SK-N-SH treated with all-trans-retinoic acid at 6 μM for 48 hours (cell line): ENCODE data around the gene CALML5.

ENCODE experiments used
- ATAC-seq: fragments of 200-7000 bp; cut with Tn5 transposase; 3 replicates; pipeline ENCODE4 v1.9.1; 2020; ENCODE audit warnings: mild to moderate bottlenecking, moderate library complexity
- ARNTL ChIP-seq: fragments of 450-650 bp; formaldehyde crosslinking; IDR thresholded peaks from 2 replicates; pipeline ENCODE4 v1.5.0; 2020; ENCODE audit warnings: low read depth, mild to moderate bottlenecking, moderate library complexity, borderline replicate concordance
- BACH2 ChIP-seq: fragments of 250-450 bp; sonication (Bioruptor Pico); IDR thresholded peaks from 2 replicates; pipeline ENCODE4 v1.9.0; 2021; ENCODE audit warnings: mild to moderate bottlenecking, borderline replicate concordance
- CSDC2 ChIP-seq: fragments of 250-450 bp; sonication (Bioruptor Pico); IDR thresholded peaks from 2 replicates; pipeline ENCODE4 v1.5.0; 2020; ENCODE audit warnings: mild to moderate bottlenecking, moderate library complexity
- GLIS3 ChIP-seq: fragments of 250-450 bp; sonication (Bioruptor Pico); IDR thresholded peaks from 2 replicates; pipeline ENCODE4 v1.5.0; 2020; ENCODE audit warnings: mild to moderate bottlenecking, moderate library complexity
- ISL1 ChIP-seq: fragments of 250-450 bp; sonication (Bioruptor Pico); IDR thresholded peaks from 2 replicates; pipeline ENCODE4 v2.1.2; 2022; ENCODE audit warnings: mild to moderate bottlenecking, moderate library complexity
- OSR1 ChIP-seq: fragments of 250-450 bp; sonication (Bioruptor Pico); IDR thresholded peaks from 2 replicates; pipeline ENCODE4 v1.8.0; 2022; ENCODE audit warnings: moderate library complexity, mild to moderate bottlenecking, inconsistent platforms
- PPARA ChIP-seq: fragments of 250-450 bp; sonication (Bioruptor Pico); IDR thresholded peaks from 2 replicates; pipeline ENCODE4 v1.5.0; 2020; ENCODE audit warnings: mild to moderate bottlenecking, borderline replicate concordance
- RARB ChIP-seq: fragments of 250-450 bp; sonication (Bioruptor Pico); IDR thresholded peaks from 2 replicates; pipeline ENCODE4 v1.8.0; 2021; ENCODE audit warnings: mild to moderate bottlenecking, moderate library complexity
- SNAI2 ChIP-seq: fragments of 250-450 bp; sonication (Bioruptor Pico); IDR thresholded peaks from 2 replicates; pipeline ENCODE4 v1.5.0; 2020; ENCODE audit warnings: mild to moderate bottlenecking, moderate library complexity
- TCF4 ChIP-seq: fragments of 250-450 bp; sonication (Bioruptor Pico); IDR thresholded peaks from 2 replicates; pipeline ENCODE4 v1.8.0; 2021; ENCODE audit warnings: mild to moderate bottlenecking, moderate library complexity, borderline replicate concordance
- TOX ChIP-seq: fragments of 250-450 bp; sonication (Bioruptor Pico); IDR thresholded peaks from 2 replicates; pipeline ENCODE4 v1.8.0; 2021; ENCODE audit warnings: mild to moderate bottlenecking, moderate library complexity, borderline replicate concordance
- ZC3H10 ChIP-seq: fragments of 250-450 bp; sonication (Bioruptor Pico); IDR thresholded peaks from 2 replicates; pipeline ENCODE4 v1.5.1; 2021; ENCODE audit warnings: mild to moderate bottlenecking, moderate library complexity
- ZFP3 ChIP-seq: fragments of 250-450 bp; sonication (Bioruptor Pico); IDR thresholded peaks from 2 replicates; pipeline ENCODE4 v1.5.0; 2020; ENCODE audit warnings: mild to moderate bottlenecking, moderate library complexity
- ZFP30 ChIP-seq: fragments of 450-650 bp; formaldehyde crosslinking; IDR thresholded peaks from 2 replicates; pipeline ENCODE4 v1.5.0; 2022; ENCODE audit warnings: mild to moderate bottlenecking, moderate library complexity
- ZNF565 ChIP-seq: fragments of 450-650 bp; formaldehyde crosslinking; conservative IDR thresholded peaks from 2 replicates; pipeline ENCODE4 v1.5.0; 2020; ENCODE audit warnings: low read depth, mild to moderate bottlenecking, moderate library complexity
- ZNF70 ChIP-seq: fragments of 450-650 bp; formaldehyde crosslinking; IDR thresholded peaks from 2 replicates; pipeline ENCODE4 v1.5.0; 2020; ENCODE audit warnings: mild to moderate bottlenecking, moderate library complexity
- ZNF8 ChIP-seq: fragments of 450-650 bp; formaldehyde crosslinking; IDR thresholded peaks from 2 replicates; pipeline ENCODE4 v1.5.0; 2020; ENCODE audit warnings: mild to moderate bottlenecking, moderate library complexity
- TF ChIP-seq, protein P1 (sequence below): fragments of 250-450 bp; sonication (Bioruptor Pico); IDR thresholded peaks from 2 replicates; pipeline ENCODE4 v1.8.0; 2020; ENCODE audit warnings: mild to moderate bottlenecking, moderate library complexity, borderline replicate concordance
- TF ChIP-seq, protein P2 (sequence below): fragments of 250-450 bp; sonication (Bioruptor Pico); IDR thresholded peaks from 2 replicates; pipeline ENCODE4 v1.5.1; 2021; ENCODE audit warnings: mild to moderate bottlenecking, moderate library complexity
- TF ChIP-seq, protein P3 (sequence below): fragments of 250-450 bp; sonication (Bioruptor Pico); IDR thresholded peaks from 2 replicates; pipeline ENCODE4 v1.5.0; 2020; ENCODE audit warnings: mild to moderate bottlenecking, moderate library complexity
- TF ChIP-seq, protein P4 (sequence below): fragments of 250-450 bp; sonication (Bioruptor Pico); IDR thresholded peaks from 2 replicates; pipeline ENCODE4 v1.5.1; 2020; ENCODE audit warnings: low read depth, mild to moderate bottlenecking, moderate library complexity
- TF ChIP-seq, protein P5 (sequence below): fragments of 250-450 bp; sonication (Bioruptor Pico); IDR thresholded peaks from 2 replicates; pipeline ENCODE4 v1.8.0; 2021; ENCODE audit warnings: low read depth, mild to moderate bottlenecking, moderate library complexity, borderline replicate concordance

Gene CALML5

DNA sequence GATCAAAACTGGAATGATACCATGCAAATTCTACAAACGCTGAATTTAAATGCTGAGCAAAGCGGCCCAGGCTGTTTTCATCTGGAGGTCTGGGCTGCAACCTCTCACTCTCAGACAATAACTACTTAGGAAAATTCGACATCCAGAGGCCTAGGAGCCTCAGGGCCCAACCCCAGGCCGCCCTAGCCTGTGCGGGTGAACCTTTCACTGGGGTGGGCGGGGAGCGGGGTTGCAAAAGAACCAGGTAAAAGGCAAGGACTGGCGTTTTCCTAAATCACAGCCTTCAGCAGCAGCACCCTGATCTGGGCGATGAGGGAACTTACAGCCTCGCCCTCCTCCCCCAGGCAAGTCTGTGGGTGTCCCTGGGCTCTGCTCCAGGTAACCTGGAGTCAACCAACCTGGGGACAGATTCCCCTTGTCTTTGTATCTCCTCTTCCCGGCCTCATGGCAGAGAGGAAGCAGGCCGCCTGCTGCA is 33.4 kb downstream of the CALML5 start:
- TF ChIP-seq ZFP3 (CRISPR knock-in tag) (no peak), ZNF565 (CRISPR knock-in tag) (no peak), RARB (CRISPR knock-in tag) (no peak)
- TF ChIP-seq, protein P1, sequence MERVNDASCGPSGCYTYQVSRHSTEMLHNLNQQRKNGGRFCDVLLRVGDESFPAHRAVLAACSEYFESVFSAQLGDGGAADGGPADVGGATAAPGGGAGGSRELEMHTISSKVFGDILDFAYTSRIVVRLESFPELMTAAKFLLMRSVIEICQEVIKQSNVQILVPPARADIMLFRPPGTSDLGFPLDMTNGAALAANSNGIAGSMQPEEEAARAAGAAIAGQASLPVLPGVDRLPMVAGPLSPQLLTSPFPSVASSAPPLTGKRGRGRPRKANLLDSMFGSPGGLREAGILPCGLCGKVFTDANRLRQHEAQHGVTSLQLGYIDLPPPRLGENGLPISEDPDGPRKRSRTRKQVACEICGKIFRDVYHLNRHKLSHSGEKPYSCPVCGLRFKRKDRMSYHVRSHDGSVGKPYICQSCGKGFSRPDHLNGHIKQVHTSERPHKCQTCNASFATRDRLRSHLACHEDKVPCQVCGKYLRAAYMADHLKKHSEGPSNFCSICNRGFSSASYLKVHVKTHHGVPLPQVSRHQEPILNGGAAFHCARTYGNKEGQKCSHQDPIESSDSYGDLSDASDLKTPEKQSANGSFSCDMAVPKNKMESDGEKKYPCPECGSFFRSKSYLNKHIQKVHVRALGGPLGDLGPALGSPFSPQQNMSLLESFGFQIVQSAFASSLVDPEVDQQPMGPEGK (CRISPR knock-in tag), result no peak
- no peak for ATAC-seq

DNA sequence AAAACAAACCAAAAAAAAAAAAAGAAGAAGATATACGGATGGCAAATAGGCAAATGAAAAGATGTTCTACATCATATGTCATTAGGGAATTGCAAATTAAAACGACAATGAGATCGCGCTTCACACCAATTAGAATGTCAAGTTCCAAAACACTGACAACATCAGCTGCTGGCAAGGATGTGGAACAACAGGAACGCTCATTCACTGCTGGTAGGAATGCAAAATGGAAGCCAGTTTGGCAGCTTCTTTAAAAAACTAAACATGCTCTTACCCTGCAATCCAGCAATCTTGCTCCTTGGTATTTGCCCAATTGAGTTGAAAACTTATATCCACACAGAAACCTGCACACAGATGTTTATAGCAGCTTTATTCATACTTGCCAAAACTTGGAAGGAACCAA is 34.8 kb downstream of the CALML5 start:
- no peak for ATAC-seq
- TF ChIP-seq ISL1 (CRISPR knock-in tag) (no peak), ARNTL (CRISPR knock-in tag) (no peak), PPARA (no peak), BACH2 (CRISPR knock-in tag) (no peak), ZFP3 (CRISPR knock-in tag) (no peak), TCF4 (CRISPR knock-in tag) (no peak), ZFP30 (no peak), CSDC2 (CRISPR knock-in tag) (no peak), GLIS3 (CRISPR knock-in tag) (no peak), ZC3H10 (no peak), ZNF70 (CRISPR knock-in tag) (no peak), OSR1 (CRISPR knock-in tag) (no peak), ZNF565 (CRISPR knock-in tag) (no peak), ZNF8 (CRISPR knock-in tag) (no peak)
- TF ChIP-seq, protein P2, sequence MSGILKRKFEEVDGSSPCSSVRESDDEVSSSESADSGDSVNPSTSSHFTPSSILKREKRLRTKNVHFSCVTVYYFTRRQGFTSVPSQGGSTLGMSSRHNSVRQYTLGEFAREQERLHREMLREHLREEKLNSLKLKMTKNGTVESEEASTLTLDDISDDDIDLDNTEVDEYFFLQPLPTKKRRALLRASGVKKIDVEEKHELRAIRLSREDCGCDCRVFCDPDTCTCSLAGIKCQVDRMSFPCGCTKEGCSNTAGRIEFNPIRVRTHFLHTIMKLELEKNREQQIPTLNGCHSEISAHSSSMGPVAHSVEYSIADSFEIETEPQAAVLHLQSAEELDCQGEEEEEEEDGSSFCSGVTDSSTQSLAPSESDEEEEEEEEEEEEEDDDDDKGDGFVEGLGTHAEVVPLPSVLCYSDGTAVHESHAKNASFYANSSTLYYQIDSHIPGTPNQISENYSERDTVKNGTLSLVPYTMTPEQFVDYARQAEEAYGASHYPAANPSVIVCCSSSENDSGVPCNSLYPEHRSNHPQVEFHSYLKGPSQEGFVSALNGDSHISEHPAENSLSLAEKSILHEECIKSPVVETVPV (CRISPR knock-in tag), result no peak
- TF ChIP-seq, protein P3, sequence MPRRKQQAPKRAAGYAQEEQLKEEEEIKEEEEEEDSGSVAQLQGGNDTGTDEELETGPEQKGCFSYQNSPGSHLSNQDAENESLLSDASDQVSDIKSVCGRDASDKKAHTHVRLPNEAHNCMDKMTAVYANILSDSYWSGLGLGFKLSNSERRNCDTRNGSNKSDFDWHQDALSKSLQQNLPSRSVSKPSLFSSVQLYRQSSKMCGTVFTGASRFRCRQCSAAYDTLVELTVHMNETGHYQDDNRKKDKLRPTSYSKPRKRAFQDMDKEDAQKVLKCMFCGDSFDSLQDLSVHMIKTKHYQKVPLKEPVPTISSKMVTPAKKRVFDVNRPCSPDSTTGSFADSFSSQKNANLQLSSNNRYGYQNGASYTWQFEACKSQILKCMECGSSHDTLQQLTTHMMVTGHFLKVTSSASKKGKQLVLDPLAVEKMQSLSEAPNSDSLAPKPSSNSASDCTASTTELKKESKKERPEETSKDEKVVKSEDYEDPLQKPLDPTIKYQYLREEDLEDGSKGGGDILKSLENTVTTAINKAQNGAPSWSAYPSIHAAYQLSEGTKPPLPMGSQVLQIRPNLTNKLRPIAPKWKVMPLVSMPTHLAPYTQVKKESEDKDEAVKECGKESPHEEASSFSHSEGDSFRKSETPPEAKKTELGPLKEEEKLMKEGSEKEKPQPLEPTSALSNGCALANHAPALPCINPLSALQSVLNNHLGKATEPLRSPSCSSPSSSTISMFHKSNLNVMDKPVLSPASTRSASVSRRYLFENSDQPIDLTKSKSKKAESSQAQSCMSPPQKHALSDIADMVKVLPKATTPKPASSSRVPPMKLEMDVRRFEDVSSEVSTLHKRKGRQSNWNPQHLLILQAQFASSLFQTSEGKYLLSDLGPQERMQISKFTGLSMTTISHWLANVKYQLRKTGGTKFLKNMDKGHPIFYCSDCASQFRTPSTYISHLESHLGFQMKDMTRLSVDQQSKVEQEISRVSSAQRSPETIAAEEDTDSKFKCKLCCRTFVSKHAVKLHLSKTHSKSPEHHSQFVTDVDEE, result no peak
- TF ChIP-seq, protein P4, sequence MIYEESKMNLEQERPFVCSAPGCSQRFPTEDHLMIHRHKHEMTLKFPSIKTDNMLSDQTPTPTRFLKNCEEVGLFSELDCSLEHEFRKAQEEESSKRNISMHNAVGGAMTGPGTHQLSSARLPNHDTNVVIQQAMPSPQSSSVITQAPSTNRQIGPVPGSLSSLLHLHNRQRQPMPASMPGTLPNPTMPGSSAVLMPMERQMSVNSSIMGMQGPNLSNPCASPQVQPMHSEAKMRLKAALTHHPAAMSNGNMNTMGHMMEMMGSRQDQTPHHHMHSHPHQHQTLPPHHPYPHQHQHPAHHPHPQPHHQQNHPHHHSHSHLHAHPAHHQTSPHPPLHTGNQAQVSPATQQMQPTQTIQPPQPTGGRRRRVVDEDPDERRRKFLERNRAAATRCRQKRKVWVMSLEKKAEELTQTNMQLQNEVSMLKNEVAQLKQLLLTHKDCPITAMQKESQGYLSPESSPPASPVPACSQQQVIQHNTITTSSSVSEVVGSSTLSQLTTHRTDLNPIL (CRISPR knock-in tag), result no peak
- TF ChIP-seq, all 23 proteins: peak for 0

DNA sequence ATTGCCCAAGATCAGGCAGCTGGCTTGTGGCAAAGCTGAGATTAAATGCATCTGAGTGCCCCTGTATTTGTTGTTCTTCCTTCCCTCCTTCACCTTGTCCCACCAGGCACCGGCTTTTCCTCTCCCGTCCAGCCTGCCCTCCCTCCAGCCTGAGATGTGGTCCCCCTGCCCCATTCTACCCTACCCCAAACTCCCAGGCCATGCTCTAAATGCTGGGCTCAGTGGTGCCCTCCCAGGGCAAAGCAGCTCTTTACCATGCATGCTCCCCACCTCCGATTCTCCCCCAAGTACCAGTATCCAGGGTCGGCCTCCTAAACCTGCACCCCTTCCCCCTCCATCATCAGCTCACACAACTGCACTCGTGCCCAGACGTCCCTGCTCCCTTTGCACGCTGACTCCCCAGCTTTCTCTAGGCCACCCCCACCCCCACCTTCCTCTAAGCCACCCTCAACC is 36.5 kb downstream of the CALML5 start:
- no peak for ATAC-seq
- TF ChIP-seq ZNF565 (CRISPR knock-in tag), result no peak
- TF ChIP-seq, protein P3, result no peak
- TF ChIP-seq ISL1 (CRISPR knock-in tag), result no peak
- TF ChIP-seq OSR1 (CRISPR knock-in tag), result no peak
- TF ChIP-seq CSDC2 (CRISPR knock-in tag), result no peak
- TF ChIP-seq GLIS3 (CRISPR knock-in tag), result no peak
- no peak for TF ChIP-seq ZNF8 (CRISPR knock-in tag)
- TF ChIP-seq RARB (CRISPR knock-in tag), result no peak
- TF ChIP-seq TOX (CRISPR knock-in tag), result no peak
- TF ChIP-seq ZFP30, result no peak
- TF ChIP-seq BACH2 (CRISPR knock-in tag), result no peak
- TF ChIP-seq ZC3H10, result no peak
- no peak for TF ChIP-seq ZNF70 (CRISPR knock-in tag)
- TF ChIP-seq, protein P5, sequence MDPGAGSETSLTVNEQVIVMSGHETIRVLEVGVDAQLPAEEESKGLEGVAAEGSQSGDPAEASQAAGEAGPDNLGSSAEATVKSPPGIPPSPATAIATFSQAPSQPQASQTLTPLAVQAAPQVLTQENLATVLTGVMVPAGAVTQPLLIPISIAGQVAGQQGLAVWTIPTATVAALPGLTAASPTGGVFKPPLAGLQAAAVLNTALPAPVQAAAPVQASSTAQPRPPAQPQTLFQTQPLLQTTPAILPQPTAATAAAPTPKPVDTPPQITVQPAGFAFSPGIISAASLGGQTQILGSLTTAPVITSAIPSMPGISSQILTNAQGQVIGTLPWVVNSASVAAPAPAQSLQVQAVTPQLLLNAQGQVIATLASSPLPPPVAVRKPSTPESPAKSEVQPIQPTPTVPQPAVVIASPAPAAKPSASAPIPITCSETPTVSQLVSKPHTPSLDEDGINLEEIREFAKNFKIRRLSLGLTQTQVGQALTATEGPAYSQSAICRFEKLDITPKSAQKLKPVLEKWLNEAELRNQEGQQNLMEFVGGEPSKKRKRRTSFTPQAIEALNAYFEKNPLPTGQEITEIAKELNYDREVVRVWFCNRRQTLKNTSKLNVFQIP (CRISPR knock-in tag), result no peak
- TF ChIP-seq, protein P2 (CRISPR knock-in tag), result no peak
- no peak for TF ChIP-seq SNAI2 (CRISPR knock-in tag)
